WTC11 (cell line): ENCODE measurements around the gene LPCAT3.

Source experiments
- FOXJ3 ChIP-seq: sonication (generic); formaldehyde crosslinking; IDR thresholded peaks from 2 replicates; pipeline ENCODE4 v1.9.0; 2021; ENCODE audit warnings: missing genetic modification reagents, mild to moderate bottlenecking, borderline replicate concordance
- NR3C1 ChIP-seq: sonication (generic); formaldehyde crosslinking; conservative IDR thresholded peaks from 2 replicates; pipeline ENCODE4 v1.8.1; 2023; ENCODE audit warnings: low read depth, mild to moderate bottlenecking, missing genetic modification reagents

GRCh38 chr12:6953442-6954315 is 64.6 kb downstream of the LPCAT3 start:
- TF ChIP-seq FOXJ3 (CRISPR knock-in tag) (no peak), NR3C1 (CRISPR knock-in tag) (no peak)
